Mesodermal cell (in vitro differentiated cells): ENCODE measurements around the gene AKT3.
A peak's percentile ranks its signal among the peaks of the same experiment; 100 is the strongest.

ENCODE experiments used
- H3K27ac ChIP-seq: 2 replicates; pipeline ENCODE4 v1.7.0; 2013; ENCODE audit warnings: mild to moderate bottlenecking, low read depth, low read length, moderate library complexity; ENCODE audit not compliant: severe bottlenecking
- H3K36me3 ChIP-seq: 2 replicates; pipeline ENCODE4 v1.7.1; 2013; ENCODE audit warnings: mild to moderate bottlenecking, low read length, moderate library complexity; ENCODE audit not compliant: control insufficient read depth, insufficient read depth
- H3K4me1 ChIP-seq: one replicate; pipeline ENCODE4 v1.7.1; 2013; ENCODE audit warnings: mild to moderate bottlenecking, low read length; ENCODE audit not compliant: insufficient read depth, control insufficient read depth, poor library complexity, severe bottlenecking
- H3K4me3 ChIP-seq: 2 replicates; pipeline ENCODE4 v1.7.0; 2013; ENCODE audit warnings: low read length, control low read depth, mild to moderate bottlenecking; ENCODE audit not compliant: insufficient read depth, poor library complexity, severe bottlenecking; ENCODE audit errors: extremely low read depth
- H3K9me3 ChIP-seq: 2 replicates; pipeline ENCODE4 v1.7.1; 2013; ENCODE audit warnings: mild to moderate bottlenecking, low read length, moderate library complexity; ENCODE audit not compliant: control insufficient read depth
- WGBS, 2 experiments: methylation state at CpG; one replicate each; pipeline ENCODE4 v1.1.5; 2013; ENCODE audit warnings: missing lambda C conversion rate in 2 of 2; ENCODE audit not compliant: insufficient coverage in 2 of 2; 5-methylcytosine and 5-hydroxymethylcytosine counted together

Gene AKT3

DNA sequence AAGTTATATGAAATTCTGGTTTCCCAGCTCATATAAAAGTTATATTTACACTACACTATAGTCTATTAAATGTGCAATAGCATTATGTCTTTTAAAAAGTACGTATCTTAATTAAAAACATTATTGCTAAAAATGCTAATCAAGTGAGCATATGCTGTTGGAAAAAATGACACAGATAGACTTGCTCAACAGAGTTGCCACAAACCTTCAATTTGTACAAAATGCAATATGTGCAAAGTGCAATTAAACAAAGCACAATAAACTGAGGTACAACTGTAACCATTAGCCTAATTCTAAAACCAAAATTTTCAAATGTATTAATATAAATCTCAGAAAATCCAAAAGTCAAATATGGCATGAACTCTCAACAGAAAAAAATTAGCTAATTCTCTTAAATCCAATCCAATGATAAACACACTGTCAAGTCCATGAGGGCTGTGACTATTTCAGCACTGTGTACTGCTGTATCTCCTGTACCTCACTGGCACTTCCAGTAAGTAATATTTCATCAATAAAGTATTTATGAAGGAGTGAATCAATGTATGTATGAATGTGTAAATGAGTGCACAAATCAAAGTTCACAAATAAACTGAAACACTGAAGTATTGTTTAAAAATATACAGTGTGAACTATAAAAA is 116.3 kb downstream of the AKT3 start:
- Histone ChIP-seq H3K36me3 (peaks cover 2% of the 10 kb centered on the region), H3K4me3 (no peak overlapping the region), H3K27ac (no peak overlapping the region), H3K4me1 (no peaks in the 10 kb centered on the region), H3K9me3 (no peaks in the 10 kb centered on the region)
- whole genome bisulfite sequencing, 2 experiments = no CpG with 5 or more reads among the region's 1 CpG

DNA sequence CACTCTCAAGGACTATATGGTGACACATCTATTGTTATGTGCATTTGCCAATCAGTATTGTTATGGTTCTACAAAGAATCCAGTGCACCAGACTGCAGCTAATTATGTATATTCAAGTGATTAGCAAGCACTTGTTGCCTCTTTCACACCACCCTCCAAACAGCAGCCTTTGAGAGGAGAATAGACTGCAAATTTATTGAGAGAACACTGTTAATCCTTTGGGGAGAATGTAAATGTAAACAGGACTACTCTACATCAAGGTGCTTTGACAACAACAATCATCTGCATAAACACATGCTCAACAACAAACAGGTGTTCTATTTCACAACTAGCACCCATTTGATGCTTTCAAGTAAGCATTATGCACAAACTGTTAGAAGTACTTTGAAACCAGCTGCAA is 117.4 kb downstream of the AKT3 start:
- H3K27ac ChIP-seq = no peak overlapping the region
- H3K36me3 ChIP-seq = peaks cover 2% of the 10 kb centered on the region
- H3K9me3 ChIP-seq = no peaks in the 10 kb centered on the region
- H3K4me1 ChIP-seq = no peaks in the 10 kb centered on the region
- no peak overlapping the region for H3K4me3 ChIP-seq

DNA sequence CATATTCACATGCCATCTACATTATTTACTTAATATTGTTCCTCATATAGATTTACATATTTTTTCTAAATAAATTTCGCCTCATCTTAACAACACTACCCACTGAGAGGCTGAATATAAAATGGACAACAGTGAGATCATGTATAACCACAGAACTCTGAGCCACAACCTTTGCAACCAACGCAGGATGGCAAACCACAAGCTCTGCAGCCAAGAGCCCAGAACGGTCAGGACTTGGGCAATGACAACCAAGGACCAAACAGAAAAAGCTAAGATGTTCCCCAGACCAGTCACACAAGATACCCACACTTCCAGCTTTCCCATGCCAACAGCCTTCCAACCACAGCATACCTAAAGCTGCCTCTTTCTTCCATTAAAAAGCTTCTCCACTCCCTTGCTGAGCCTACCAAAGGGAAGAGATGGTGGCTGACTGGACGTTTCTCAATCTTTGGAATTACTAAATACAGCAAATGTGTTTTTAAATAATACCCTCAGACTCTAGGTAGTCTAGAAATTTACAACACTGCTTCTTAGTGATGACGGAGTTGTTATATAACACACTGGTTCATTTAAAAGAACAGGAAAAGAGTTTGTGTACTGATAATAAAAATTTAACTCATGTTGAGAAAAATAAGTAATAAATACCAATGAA is 117.9 kb downstream of the AKT3 start:
- WGBS, 2 experiments = 86 to 100% methylated on average over 2 of the region's 5 CpGs
- Histone ChIP-seq H3K36me3 (peaks cover 2% of the 10 kb centered on the region), H3K27ac (no peak overlapping the region), H3K9me3 (no peaks in the 10 kb centered on the region), H3K4me3 (no peak overlapping the region), H3K4me1 (no peaks in the 10 kb centered on the region)

DNA sequence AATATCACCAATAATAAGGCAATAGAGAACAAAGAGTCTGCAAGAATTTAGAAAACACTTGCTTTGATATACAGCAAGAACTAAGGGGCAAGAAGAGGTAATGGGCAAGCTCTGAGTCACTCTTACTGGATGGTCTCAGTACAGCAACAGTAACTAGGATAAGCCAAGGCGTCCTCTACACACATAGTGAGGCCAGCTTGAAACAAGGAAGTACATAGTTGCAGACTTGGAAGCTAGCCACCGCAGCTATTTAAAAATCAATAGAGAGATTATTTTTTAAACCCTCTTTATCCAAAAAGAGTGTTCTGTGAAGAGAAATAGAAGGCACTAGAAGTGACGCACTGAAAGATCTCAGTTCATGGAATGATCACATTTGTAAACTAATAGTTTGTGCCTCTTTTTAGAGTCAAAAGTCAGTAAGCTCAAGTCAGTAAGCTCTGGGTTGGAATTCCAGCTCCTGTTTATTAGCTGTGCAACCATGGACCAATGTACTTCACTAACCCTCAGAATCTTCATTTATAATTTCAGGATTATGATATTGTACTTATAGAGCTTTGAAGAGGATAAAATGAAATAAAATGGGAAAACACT is 118.6 kb downstream of the AKT3 start:
- WGBS, 2 experiments = 88 to 100% methylated on average over 1 of the region's 3 CpGs

DNA sequence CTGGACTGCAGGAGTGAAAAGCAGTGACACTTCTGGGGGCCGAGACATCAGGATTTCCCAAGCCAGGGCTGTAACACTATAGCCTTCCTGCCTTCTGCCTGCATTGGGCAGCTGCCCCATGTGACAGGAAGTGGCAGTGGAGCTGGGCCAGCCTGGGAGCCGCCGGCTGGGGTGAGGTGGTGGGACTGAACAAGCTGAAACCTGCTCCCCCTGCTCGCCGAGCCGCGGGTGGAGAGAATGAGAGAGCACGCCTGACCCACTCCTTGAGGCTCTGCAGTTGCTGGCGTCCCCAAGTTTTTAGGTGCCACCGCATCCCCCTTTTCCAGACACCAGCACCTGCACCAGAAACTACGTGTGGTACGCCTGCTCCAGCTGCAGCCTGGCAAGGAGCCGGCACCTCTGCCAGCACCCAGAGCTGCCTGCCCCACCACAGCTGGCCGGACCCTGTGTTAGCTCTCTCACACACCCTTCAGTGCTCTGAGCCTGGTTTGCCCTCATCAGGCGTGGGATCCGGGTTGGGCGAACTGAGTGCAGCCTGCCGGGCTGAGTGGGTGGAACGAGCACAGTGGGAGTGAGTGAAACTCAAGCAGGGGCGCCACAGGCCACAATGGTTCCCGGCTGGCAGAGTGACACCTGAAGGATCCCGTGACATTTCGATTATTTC is 119.4 kb downstream of the AKT3 start:
- no peak overlapping the region for H3K4me3 ChIP-seq
- peaks cover 5% of the 10 kb centered on the region for H3K4me1 ChIP-seq
- H3K27ac ChIP-seq = no peak overlapping the region
- H3K36me3 ChIP-seq = peaks cover 2% of the 10 kb centered on the region
- H3K9me3 ChIP-seq = no peaks in the 10 kb centered on the region
- WGBS, 2 experiments = 97 to 99% methylated on average over 15 to 20 of the region's 23 CpGs

More for the DNA sequence above, 118.6 kb downstream of the AKT3 start:
- no peaks in the 10 kb centered on the region for H3K9me3 ChIP-seq
- H3K36me3 ChIP-seq = peaks cover 2% of the 10 kb centered on the region
- no peak overlapping the region for H3K27ac ChIP-seq
- no peak overlapping the region for H3K4me3 ChIP-seq
- no peaks in the 10 kb centered on the region for H3K4me1 ChIP-seq

DNA sequence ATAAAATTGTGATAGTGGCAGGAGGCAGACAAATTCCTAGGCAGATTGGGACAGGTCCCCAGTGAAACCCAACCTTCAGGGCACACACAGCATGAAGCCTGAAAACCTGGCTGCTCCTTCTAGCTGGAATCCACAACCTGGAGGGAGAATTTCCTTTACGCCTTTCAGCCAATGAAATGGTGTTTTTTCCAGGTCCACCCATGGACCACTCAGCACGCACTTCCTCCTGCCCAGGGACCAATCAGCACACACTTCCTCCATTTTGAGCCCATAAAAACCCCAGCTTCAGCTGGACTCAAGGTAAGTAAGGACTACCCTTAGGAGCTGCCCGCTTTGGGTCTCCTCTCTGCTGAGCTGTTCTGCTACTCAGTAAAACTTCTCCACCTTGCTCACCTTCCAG is 120.1 kb downstream of the AKT3 start:
- no peak overlapping the region for H3K4me3 ChIP-seq
- H3K4me1 ChIP-seq = peaks cover 11% of the 10 kb centered on the region
- 86 to 89% methylated on average over 2 to 3 of the region's 3 CpGs for WGBS, 2 experiments
- no peaks in the 10 kb centered on the region for H3K36me3 ChIP-seq
- H3K9me3 ChIP-seq = no peaks in the 10 kb centered on the region
- H3K27ac ChIP-seq = no peak overlapping the region

DNA sequence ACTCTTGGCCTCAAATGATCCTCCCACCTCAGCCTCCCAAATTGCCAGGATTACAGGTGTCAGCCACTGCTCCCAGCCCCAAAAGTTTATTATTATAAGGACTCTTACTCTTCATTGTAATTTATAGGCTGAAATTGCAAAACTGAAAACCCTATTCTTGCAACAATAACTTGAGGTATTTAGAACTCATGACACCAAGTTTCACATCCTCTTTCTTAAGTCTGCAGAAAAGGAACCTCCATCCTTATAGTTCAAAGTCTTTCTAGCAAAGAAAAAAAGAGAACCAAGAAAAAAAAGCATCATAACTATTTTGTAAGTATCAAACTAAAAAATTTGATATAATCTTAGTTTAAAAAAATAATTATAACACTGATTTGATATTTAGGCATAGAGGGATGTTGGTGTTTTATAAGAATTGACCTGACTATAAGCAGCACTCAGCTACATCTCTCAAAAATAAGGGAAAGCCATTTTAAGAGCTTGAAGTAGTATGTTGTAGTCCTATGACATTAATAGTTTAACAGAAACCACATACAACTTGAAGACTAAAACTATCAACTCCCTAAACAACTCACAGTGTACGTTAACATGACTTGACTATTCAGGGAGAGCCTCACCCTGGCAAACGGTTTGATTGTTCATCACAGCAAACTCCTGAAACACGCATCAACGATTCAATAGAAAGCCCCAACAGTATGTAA is 122.4 kb downstream of the AKT3 start:
- Histone ChIP-seq H3K36me3 (no peaks in the 10 kb centered on the region), H3K4me3 (no peak overlapping the region), H3K4me1 (peaks cover 16% of the 10 kb centered on the region), H3K27ac (no peak overlapping the region), H3K9me3 (no peaks in the 10 kb centered on the region)
- WGBS, 2 experiments = 92 to 97% methylated on average over 3 to 4 of the region's 4 CpGs

DNA sequence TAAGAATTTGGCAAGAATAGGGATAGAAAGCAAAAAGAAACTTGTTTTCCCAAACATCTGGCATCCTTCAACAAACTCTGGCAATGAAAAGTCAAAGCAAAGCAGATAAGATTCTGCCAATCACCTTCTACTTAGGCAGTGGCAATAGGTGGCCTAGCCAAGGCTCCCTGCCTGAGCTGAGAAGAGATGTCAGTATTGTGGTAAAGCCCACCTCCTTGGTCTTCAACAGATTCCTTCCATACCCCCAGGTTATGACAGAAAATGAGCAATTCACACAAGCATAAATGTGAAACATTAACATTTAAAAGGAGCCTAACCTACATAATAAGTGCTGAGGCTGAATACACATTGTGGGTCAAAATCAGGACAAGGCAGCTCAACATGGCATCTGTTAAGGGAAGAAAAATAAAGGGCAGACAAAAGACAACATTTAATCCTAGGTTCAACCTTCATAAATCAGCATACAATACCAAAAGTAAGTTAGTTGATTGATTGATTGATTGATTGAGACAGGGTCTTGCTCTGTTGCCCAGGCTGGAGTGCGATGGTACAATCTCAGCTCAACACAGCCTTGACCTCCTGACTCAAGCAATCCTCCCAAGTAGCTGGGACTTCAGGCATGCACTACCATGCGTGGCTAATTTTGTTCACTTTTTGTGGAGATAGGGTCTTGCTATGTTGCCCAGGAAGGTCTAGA is 123.1 kb downstream of the AKT3 start:
- peaks cover 16% of the 10 kb centered on the region for H3K4me1 ChIP-seq
- WGBS, 2 experiments = 73 to 100% methylated on average over 1 to 2 of the region's 2 CpGs
- no peak overlapping the region for H3K4me3 ChIP-seq
- H3K27ac ChIP-seq = peak overlapping the region; percentile 18
- no peaks in the 10 kb centered on the region for H3K9me3 ChIP-seq
- H3K36me3 ChIP-seq = no peaks in the 10 kb centered on the region

DNA sequence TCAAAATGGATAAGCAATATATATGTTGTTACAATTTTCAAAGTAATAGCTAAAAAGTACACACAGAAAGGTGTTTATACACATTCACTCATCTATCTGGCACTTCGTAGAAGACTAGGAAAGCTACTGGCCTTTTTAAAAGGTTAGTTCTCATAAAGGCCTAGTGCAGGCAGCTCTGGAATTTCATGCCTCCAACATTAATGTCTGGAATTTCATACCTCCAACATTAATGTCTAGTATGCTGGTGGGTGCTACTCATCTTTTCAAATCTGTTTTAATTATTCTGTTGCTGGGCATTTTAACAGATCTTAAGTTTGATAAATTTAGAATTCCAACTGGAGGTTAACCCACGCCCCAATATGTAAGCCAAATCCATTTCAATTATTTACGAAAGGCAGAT is 124.2 kb downstream of the AKT3 start:
- H3K27ac ChIP-seq = no peak overlapping the region
- 80% methylated on average over 1 of the region's 3 CpGs; no CpG with 5 or more reads in 1 of the 2 experiments for WGBS, 2 experiments

DNA sequence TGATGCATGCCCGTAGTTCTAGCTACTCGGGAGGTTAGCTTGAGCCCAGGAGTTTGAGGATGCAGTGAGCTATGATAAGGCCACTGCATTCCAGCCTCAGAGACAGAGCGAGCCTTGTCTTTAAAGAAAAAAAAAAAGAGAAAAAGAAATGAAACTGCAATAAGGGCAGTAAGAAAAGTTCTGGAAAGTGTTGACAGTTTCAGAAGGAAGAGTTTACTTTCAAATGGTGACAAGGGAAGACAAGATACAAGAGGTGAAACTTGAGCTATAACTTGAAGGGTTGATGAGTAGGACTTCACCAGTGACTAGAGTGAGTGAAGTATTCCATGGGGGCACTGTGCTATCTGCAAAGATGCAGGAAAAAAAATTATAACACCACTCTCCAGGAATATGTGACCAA is 125.0 kb downstream of the AKT3 start:
- no peak overlapping the region for H3K27ac ChIP-seq
- no peaks in the 10 kb centered on the region for H3K9me3 ChIP-seq
- H3K4me3 ChIP-seq = no peak overlapping the region
- peaks cover 16% of the 10 kb centered on the region for H3K4me1 ChIP-seq
- 83 to 94% methylated on average over 3 of the region's 3 CpGs for WGBS, 2 experiments
- H3K36me3 ChIP-seq = no peaks in the 10 kb centered on the region

More for the DNA sequence above, 124.2 kb downstream of the AKT3 start:
- Histone ChIP-seq H3K4me1 (peaks cover 16% of the 10 kb centered on the region), H3K9me3 (no peaks in the 10 kb centered on the region), H3K4me3 (no peak overlapping the region), H3K36me3 (no peaks in the 10 kb centered on the region)
